DOHH2 (cell line): Measurements from ENCODE around the gene DDX49.

ENCODE experiments used
- CTCF ChIP-seq: fragments of 200-600 bp; sonication (generic); IDR thresholded peaks from one replicate; pipeline ENCODE4 v1.5.1; 2014; ENCODE audit warnings: antibody characterized with exemption, mild to moderate bottlenecking, low read depth, low read length; ENCODE audit not compliant: poor library complexity, severe bottlenecking
- EZH2phosphoT487 ChIP-seq: fragments of 200-600 bp; sonication (generic); IDR thresholded peaks from 2 replicates; pipeline ENCODE4 v1.6.1; 2017; ENCODE audit warnings: borderline replicate concordance, mild to moderate bottlenecking, antibody characterized with exemption, low read length, moderate library complexity, mixed read lengths

GRCh38 chr19:18883526-18884304 is 35.8 kb upstream of the DDX49 start:
- TF ChIP-seq CTCF (no peak), EZH2phosphoT487 (no peak)
